Epithelial cell of esophagus (primary cell): Measurements from ENCODE around the gene TDRD15.
"Not testable (repeated sequence)": the region's sequence is repeated elsewhere in the genome, so short reads cannot be mapped to it uniquely, and the experiment has no call there.

Experiments
- DNase-seq: peaks from one replicate; pipeline ENCODE4 v3.0.0; 2010; ENCODE audit warnings: low read depth
- H3K4me3 ChIP-seq: 2 replicates; pipeline ENCODE4 v1.5.1; 2011; ENCODE audit warnings: mild to moderate bottlenecking, low read length, control low read depth
- TF ChIP-seq, protein P1 (sequence below): IDR thresholded peaks from 2 replicates; pipeline ENCODE4 v1.5.1; 2011; ENCODE audit warnings: low read depth, mild to moderate bottlenecking, low read length, control low read depth, inconsistent platforms; ENCODE audit not compliant: insufficient read depth; ENCODE audit errors: missing control alignments

TDRD15 gene

DNA sequence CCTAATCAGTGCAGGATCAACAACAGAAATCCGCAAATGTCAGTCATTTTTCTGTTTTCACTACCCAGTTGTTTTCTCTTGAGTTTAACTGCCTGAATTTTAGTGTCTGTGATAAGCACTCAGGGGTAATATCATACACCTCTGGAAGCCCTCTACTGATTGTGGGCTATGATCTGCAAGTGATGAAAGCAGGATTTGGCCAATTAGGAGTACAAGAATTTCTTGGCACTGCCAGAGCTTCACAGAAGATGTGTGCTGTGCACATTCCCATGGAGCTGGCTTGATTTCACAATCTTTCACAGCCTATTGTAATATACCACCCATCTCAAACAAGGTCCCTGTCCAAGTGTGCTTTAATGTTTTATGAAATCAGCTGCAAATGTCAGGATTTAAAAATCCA lies 27.3 kb upstream of the TDRD15 start:
- no peak for DNase-seq
- TF ChIP-seq, protein P1, sequence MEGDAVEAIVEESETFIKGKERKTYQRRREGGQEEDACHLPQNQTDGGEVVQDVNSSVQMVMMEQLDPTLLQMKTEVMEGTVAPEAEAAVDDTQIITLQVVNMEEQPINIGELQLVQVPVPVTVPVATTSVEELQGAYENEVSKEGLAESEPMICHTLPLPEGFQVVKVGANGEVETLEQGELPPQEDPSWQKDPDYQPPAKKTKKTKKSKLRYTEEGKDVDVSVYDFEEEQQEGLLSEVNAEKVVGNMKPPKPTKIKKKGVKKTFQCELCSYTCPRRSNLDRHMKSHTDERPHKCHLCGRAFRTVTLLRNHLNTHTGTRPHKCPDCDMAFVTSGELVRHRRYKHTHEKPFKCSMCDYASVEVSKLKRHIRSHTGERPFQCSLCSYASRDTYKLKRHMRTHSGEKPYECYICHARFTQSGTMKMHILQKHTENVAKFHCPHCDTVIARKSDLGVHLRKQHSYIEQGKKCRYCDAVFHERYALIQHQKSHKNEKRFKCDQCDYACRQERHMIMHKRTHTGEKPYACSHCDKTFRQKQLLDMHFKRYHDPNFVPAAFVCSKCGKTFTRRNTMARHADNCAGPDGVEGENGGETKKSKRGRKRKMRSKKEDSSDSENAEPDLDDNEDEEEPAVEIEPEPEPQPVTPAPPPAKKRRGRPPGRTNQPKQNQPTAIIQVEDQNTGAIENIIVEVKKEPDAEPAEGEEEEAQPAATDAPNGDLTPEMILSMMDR: no peak
- H3K4me3 ChIP-seq: no peak overlapping the region

DNA sequence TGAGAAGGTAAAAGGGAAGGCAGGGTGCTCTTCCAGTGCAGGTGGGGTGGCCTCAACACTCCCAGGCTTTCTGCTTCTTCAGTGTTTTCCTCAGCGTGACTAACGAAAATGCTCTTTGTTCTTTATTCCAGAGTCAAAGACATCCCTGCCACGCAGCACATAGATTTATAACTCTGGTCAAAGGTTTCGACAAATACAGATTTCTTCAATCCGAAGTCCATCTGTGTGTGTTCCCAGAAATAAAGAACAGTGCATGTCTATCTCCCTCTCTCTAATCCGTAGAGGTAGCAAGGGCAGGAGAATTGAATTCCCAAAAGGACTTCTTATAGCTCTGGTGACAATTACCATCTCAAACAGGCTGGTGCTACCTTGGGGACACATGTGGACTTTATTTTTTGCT lies 26.4 kb upstream of the TDRD15 start:
- TF ChIP-seq, protein P1: no peak
- DNase-seq: no peak
- no peak overlapping the region for H3K4me3 ChIP-seq

DNA sequence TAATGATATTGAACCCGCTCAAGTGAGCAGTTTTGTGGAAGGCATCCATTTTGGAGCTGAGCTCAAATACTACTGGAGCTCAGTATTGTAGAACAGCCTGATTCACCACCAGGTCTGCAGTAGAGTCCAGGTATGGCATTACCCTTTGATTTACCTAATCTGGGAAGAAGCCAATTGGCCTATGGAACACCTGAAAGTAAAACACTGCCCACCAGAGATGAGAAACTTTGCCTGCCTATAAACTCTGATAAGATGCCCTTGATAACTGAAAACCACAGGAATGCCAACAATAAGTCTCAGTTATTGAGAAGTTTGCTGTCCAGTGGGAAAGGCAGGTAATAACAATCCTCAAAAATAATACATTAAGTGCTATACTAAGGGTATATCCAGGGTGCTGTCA lies 25.5 kb upstream of the TDRD15 start:
- DNase-seq: no peak
- H3K4me3 ChIP-seq: no peak overlapping the region
- TF ChIP-seq, protein P1: no peak

DNA sequence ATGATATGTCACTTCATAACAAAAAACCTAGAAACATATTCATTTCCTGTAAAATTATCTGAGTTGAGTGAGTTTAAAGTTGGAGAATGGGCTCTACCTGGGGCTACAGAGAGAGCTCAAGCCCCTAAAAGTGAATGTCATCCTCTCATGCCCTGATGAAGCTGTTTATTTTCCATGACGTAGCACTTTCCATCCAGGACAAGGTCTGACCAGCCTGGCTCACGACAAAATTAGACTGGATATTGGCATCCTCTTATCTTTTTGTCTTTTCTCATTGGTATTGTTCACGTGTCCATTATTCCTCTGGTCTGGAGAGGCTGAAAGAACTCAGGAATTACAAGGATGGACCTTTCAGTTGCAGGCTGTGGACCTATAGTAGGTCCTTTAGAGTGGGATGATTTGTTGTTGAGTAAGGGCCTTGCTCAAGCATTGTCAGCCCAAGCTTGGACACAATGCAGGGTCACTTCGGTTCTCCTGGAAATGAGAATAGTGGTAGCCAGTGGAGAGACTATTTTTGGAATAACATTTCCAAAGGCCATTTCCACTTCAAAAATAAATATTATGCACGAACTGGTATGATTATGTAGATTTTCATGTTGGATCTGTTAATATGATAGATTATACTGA lies 24.4 kb upstream of the TDRD15 start:
- DNase-seq: no peak
- TF ChIP-seq, protein P1: no peak
- no peak overlapping the region for H3K4me3 ChIP-seq

DNA sequence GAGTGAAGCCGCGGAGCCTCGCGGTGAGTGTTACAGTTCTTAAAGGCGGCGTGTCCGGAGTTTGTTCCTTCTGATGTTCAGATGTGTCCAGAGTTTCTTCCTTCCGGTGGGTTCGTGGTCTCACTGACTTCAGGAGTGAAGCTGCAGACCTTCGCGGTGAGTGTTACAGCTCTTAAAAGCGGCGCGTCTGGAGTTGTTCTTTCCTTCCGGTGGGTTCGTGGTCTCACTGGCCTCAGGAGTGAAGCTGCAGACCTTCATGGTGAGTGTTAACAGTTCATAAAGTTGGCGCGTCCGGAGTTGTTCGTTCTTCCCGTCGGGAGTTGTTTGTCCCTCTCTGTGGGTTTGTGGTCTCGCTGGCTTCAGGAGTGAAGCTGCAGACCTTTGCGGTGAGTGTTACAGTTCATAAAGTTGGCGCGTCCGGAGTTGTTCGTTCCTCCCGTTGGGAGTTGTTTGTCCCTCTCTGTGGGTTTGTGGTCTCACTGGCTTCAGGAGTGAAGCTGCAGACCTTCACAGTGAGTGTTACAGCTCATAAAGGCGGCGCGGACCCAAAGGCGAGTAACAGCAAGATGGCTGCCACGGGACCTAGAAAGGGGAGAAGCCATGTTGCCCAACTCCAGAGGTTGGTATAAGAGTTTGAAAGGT lies 22.1 kb upstream of the TDRD15 start:
- DNase-seq, H3K4me3 ChIP-seq: not testable (repeated sequence)

DNA sequence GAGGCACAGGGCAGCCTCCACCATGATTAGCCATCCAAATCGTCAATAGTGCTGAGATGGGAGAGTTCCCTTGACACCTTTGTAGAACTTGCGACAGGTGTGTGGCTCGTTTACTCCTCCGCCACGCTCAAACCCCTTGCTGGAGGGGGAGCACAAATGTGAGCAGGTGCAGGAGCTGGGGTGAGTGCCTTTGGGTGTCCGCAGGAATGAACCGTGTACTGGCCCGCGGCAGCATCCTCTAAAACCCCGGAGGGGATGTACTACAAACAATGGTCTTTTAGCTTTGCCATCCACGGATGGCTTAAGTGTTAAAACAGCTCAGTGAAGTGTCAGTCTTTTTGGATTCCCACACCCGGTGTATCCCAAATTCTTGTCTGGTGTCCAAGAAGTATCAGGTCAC lies 21.4 kb upstream of the TDRD15 start:
- TF ChIP-seq, protein P1: no peak
- DNase-seq: no peak
- H3K4me3 ChIP-seq: no peak overlapping the region

DNA sequence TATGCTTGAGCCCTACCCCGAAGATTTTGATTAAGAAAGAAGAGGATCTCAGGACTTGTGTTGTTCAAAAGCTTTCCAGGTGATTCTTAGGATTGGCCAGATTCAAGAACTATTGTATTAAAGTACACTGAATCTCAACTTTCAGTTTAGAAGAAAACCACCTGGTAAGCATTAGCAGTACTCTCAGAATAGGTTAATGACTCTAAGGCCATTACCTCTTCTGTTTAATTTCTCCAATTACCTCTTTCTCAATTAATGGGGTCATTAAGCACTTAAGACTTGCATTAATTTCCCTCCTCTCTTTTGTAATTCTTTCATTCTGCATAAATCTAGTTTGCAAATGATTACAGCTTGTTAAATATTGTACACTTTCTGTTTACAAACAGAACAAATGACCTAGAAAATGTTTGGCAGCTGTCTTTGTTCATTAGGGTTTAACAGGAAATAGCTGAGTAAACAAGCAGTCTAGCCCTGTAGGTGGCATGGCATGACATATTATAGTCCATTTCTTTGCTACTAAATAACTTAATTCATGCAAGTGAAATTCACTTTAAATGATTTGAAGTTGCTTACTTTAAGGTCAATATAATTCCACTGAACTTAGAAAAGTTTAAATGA lies 20.4 kb upstream of the TDRD15 start:
- DNase-seq: no peak
- H3K4me3 ChIP-seq: no peak overlapping the region

More for the DNA sequence above, 20.4 kb upstream of the TDRD15 start:
- TF ChIP-seq, protein P1: no peak
